SK-N-SH treated with all-trans-retinoic acid at 6 μM for 48 hours (cell line): ENCODE results near the gene SARNP.

Source experiments
- ATAC-seq: fragments of 200-7000 bp; cut with Tn5 transposase; 3 replicates; pipeline ENCODE4 v1.9.1; 2020; ENCODE audit warnings: mild to moderate bottlenecking, moderate library complexity
- ARNTL ChIP-seq: fragments of 450-650 bp; formaldehyde crosslinking; IDR thresholded peaks from 2 replicates; pipeline ENCODE4 v1.5.0; 2020; ENCODE audit warnings: low read depth, mild to moderate bottlenecking, moderate library complexity, borderline replicate concordance
- BACH2 ChIP-seq: fragments of 250-450 bp; sonication (Bioruptor Pico); IDR thresholded peaks from 2 replicates; pipeline ENCODE4 v1.9.0; 2021; ENCODE audit warnings: mild to moderate bottlenecking, borderline replicate concordance
- CSDC2 ChIP-seq: fragments of 250-450 bp; sonication (Bioruptor Pico); IDR thresholded peaks from 2 replicates; pipeline ENCODE4 v1.5.0; 2020; ENCODE audit warnings: mild to moderate bottlenecking, moderate library complexity
- ESRRG ChIP-seq: fragments of 250-450 bp; sonication (Bioruptor Pico); IDR thresholded peaks from 2 replicates; pipeline ENCODE4 v1.6.1; 2021; ENCODE audit warnings: mild to moderate bottlenecking
- ISL1 ChIP-seq: fragments of 250-450 bp; sonication (Bioruptor Pico); IDR thresholded peaks from 2 replicates; pipeline ENCODE4 v2.1.2; 2022; ENCODE audit warnings: mild to moderate bottlenecking, moderate library complexity
- OSR1 ChIP-seq: fragments of 250-450 bp; sonication (Bioruptor Pico); IDR thresholded peaks from 2 replicates; pipeline ENCODE4 v1.8.0; 2022; ENCODE audit warnings: moderate library complexity, mild to moderate bottlenecking, inconsistent platforms
- PPARA ChIP-seq: fragments of 250-450 bp; sonication (Bioruptor Pico); IDR thresholded peaks from 2 replicates; pipeline ENCODE4 v1.5.0; 2020; ENCODE audit warnings: mild to moderate bottlenecking, borderline replicate concordance
- RARB ChIP-seq: fragments of 250-450 bp; sonication (Bioruptor Pico); IDR thresholded peaks from 2 replicates; pipeline ENCODE4 v1.8.0; 2021; ENCODE audit warnings: mild to moderate bottlenecking, moderate library complexity
- SNAI2 ChIP-seq: fragments of 250-450 bp; sonication (Bioruptor Pico); IDR thresholded peaks from 2 replicates; pipeline ENCODE4 v1.5.0; 2020; ENCODE audit warnings: mild to moderate bottlenecking, moderate library complexity
- TCF4 ChIP-seq: fragments of 250-450 bp; sonication (Bioruptor Pico); IDR thresholded peaks from 2 replicates; pipeline ENCODE4 v1.8.0; 2021; ENCODE audit warnings: mild to moderate bottlenecking, moderate library complexity, borderline replicate concordance
- TOX ChIP-seq: fragments of 250-450 bp; sonication (Bioruptor Pico); IDR thresholded peaks from 2 replicates; pipeline ENCODE4 v1.8.0; 2021; ENCODE audit warnings: mild to moderate bottlenecking, moderate library complexity, borderline replicate concordance
- ZC3H10 ChIP-seq: fragments of 250-450 bp; sonication (Bioruptor Pico); IDR thresholded peaks from 2 replicates; pipeline ENCODE4 v1.5.1; 2021; ENCODE audit warnings: mild to moderate bottlenecking, moderate library complexity
- ZFP3 ChIP-seq: fragments of 250-450 bp; sonication (Bioruptor Pico); IDR thresholded peaks from 2 replicates; pipeline ENCODE4 v1.5.0; 2020; ENCODE audit warnings: mild to moderate bottlenecking, moderate library complexity
- ZNF70 ChIP-seq: fragments of 450-650 bp; formaldehyde crosslinking; IDR thresholded peaks from 2 replicates; pipeline ENCODE4 v1.5.0; 2020; ENCODE audit warnings: mild to moderate bottlenecking, moderate library complexity
- TF ChIP-seq, protein P1 (sequence below): fragments of 250-450 bp; sonication (Bioruptor Pico); IDR thresholded peaks from 2 replicates; pipeline ENCODE4 v1.8.0; 2021; ENCODE audit warnings: low read depth, mild to moderate bottlenecking, moderate library complexity, borderline replicate concordance
- TF ChIP-seq, protein P2 (sequence below): fragments of 250-450 bp; sonication (Bioruptor Pico); IDR thresholded peaks from 2 replicates; pipeline ENCODE4 v1.8.0; 2020; ENCODE audit warnings: mild to moderate bottlenecking, moderate library complexity, borderline replicate concordance
- TF ChIP-seq, protein P3 (sequence below): fragments of 250-450 bp; sonication (Bioruptor Pico); IDR thresholded peaks from 2 replicates; pipeline ENCODE4 v1.5.1; 2021; ENCODE audit warnings: mild to moderate bottlenecking, moderate library complexity
- TF ChIP-seq, protein P4 (sequence below): fragments of 250-450 bp; sonication (Bioruptor Pico); IDR thresholded peaks from 2 replicates; pipeline ENCODE4 v1.5.1; 2020; ENCODE audit warnings: low read depth, mild to moderate bottlenecking, moderate library complexity
- TF ChIP-seq, protein P5 (sequence below): fragments of 250-450 bp; sonication (Bioruptor Pico); IDR thresholded peaks from 2 replicates; pipeline ENCODE4 v1.5.0; 2020; ENCODE audit warnings: mild to moderate bottlenecking, moderate library complexity

Gene SARNP

DNA sequence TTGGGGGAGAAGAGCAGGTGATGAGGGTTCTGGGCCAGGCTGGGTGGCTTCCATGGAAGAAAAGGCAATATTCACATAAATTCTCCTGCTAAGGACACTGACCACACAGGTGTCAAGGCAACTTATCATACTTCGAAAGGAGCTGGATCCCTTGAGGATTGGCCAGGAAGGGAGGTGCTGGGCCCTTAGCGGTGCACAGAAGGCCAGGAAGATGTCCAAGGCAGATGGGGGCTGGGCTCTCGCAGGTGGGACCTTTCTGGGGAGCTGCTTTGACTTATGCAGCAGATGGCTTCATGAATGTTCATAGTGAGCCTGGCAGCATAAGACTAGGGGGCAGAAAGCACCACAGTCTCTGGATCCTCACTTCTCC is 92.6 kb downstream of the SARNP start:
- TF ChIP-seq, protein P1, sequence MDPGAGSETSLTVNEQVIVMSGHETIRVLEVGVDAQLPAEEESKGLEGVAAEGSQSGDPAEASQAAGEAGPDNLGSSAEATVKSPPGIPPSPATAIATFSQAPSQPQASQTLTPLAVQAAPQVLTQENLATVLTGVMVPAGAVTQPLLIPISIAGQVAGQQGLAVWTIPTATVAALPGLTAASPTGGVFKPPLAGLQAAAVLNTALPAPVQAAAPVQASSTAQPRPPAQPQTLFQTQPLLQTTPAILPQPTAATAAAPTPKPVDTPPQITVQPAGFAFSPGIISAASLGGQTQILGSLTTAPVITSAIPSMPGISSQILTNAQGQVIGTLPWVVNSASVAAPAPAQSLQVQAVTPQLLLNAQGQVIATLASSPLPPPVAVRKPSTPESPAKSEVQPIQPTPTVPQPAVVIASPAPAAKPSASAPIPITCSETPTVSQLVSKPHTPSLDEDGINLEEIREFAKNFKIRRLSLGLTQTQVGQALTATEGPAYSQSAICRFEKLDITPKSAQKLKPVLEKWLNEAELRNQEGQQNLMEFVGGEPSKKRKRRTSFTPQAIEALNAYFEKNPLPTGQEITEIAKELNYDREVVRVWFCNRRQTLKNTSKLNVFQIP (CRISPR knock-in tag) = no peak
- TF ChIP-seq TOX (CRISPR knock-in tag) = no peak
- no peak for ATAC-seq

DNA sequence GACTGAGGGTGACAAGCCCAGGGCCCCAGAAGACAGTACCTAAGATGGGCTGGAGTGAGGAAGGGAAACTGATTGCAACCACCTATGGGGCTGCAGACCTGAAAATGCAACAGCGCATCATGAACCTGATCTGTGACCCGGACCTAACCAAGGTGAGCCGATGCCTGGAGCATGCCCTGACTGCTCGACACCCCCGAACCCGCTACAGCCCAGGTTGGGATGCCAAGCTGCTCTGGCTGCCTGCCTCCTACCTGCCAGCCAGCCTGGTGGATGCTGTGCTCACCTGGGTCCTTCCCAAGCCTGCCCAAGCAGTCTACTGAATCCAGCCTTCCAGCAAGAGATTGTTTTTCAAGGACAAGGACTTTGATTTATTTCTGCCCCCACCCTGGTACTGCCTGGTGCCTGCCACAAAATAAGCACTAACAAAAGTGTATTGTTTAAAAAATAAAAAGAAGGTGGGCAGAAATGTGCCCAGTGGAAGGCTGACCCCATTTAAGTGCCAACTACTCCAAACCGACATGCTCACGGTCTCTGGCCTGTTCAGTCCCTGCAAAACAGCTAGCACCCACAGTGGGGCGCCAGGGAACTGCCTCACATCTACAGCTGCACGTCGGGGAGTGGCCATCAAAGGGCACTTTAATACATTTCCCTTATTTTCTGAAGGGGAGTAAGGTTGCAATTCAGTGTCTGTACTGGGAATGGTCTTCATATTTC is 93.1 kb downstream of the SARNP start:
- ATAC-seq = peak; percentile 13; the same call in 2 of the 3 replicates

More for the DNA sequence above, 93.1 kb downstream of the SARNP start:
- TF ChIP-seq, protein P2, sequence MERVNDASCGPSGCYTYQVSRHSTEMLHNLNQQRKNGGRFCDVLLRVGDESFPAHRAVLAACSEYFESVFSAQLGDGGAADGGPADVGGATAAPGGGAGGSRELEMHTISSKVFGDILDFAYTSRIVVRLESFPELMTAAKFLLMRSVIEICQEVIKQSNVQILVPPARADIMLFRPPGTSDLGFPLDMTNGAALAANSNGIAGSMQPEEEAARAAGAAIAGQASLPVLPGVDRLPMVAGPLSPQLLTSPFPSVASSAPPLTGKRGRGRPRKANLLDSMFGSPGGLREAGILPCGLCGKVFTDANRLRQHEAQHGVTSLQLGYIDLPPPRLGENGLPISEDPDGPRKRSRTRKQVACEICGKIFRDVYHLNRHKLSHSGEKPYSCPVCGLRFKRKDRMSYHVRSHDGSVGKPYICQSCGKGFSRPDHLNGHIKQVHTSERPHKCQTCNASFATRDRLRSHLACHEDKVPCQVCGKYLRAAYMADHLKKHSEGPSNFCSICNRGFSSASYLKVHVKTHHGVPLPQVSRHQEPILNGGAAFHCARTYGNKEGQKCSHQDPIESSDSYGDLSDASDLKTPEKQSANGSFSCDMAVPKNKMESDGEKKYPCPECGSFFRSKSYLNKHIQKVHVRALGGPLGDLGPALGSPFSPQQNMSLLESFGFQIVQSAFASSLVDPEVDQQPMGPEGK (CRISPR knock-in tag) = no peak
- TF ChIP-seq, protein P3, sequence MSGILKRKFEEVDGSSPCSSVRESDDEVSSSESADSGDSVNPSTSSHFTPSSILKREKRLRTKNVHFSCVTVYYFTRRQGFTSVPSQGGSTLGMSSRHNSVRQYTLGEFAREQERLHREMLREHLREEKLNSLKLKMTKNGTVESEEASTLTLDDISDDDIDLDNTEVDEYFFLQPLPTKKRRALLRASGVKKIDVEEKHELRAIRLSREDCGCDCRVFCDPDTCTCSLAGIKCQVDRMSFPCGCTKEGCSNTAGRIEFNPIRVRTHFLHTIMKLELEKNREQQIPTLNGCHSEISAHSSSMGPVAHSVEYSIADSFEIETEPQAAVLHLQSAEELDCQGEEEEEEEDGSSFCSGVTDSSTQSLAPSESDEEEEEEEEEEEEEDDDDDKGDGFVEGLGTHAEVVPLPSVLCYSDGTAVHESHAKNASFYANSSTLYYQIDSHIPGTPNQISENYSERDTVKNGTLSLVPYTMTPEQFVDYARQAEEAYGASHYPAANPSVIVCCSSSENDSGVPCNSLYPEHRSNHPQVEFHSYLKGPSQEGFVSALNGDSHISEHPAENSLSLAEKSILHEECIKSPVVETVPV (CRISPR knock-in tag) = no peak
- TF ChIP-seq RARB (CRISPR knock-in tag) = no peak
- TF ChIP-seq ISL1 (CRISPR knock-in tag) = no peak
- no peak for TF ChIP-seq OSR1 (CRISPR knock-in tag)
- TF ChIP-seq ESRRG (CRISPR knock-in tag) = no peak
- no peak for TF ChIP-seq ZFP3
- no peak for TF ChIP-seq ARNTL (CRISPR knock-in tag)
- TF ChIP-seq, protein P4, sequence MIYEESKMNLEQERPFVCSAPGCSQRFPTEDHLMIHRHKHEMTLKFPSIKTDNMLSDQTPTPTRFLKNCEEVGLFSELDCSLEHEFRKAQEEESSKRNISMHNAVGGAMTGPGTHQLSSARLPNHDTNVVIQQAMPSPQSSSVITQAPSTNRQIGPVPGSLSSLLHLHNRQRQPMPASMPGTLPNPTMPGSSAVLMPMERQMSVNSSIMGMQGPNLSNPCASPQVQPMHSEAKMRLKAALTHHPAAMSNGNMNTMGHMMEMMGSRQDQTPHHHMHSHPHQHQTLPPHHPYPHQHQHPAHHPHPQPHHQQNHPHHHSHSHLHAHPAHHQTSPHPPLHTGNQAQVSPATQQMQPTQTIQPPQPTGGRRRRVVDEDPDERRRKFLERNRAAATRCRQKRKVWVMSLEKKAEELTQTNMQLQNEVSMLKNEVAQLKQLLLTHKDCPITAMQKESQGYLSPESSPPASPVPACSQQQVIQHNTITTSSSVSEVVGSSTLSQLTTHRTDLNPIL (CRISPR knock-in tag) = no peak
- TF ChIP-seq CSDC2 = no peak
- TF ChIP-seq ZC3H10 (CRISPR knock-in tag) = no peak
- no peak for TF ChIP-seq TOX (CRISPR knock-in tag)
- no peak for TF ChIP-seq ZNF70 (CRISPR knock-in tag)
- TF ChIP-seq PPARA = no peak
- TF ChIP-seq SNAI2 (CRISPR knock-in tag) = no peak
- no peak for TF ChIP-seq TCF4 (CRISPR knock-in tag)
- TF ChIP-seq BACH2 (CRISPR knock-in tag) = no peak
- TF ChIP-seq, protein P1 (CRISPR knock-in tag) = no peak
- TF ChIP-seq, protein P5, sequence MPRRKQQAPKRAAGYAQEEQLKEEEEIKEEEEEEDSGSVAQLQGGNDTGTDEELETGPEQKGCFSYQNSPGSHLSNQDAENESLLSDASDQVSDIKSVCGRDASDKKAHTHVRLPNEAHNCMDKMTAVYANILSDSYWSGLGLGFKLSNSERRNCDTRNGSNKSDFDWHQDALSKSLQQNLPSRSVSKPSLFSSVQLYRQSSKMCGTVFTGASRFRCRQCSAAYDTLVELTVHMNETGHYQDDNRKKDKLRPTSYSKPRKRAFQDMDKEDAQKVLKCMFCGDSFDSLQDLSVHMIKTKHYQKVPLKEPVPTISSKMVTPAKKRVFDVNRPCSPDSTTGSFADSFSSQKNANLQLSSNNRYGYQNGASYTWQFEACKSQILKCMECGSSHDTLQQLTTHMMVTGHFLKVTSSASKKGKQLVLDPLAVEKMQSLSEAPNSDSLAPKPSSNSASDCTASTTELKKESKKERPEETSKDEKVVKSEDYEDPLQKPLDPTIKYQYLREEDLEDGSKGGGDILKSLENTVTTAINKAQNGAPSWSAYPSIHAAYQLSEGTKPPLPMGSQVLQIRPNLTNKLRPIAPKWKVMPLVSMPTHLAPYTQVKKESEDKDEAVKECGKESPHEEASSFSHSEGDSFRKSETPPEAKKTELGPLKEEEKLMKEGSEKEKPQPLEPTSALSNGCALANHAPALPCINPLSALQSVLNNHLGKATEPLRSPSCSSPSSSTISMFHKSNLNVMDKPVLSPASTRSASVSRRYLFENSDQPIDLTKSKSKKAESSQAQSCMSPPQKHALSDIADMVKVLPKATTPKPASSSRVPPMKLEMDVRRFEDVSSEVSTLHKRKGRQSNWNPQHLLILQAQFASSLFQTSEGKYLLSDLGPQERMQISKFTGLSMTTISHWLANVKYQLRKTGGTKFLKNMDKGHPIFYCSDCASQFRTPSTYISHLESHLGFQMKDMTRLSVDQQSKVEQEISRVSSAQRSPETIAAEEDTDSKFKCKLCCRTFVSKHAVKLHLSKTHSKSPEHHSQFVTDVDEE (CRISPR knock-in tag) = no peak
